A549 (cell line): Measurements from ENCODE around the gene HIVEP3. TPM values are rescaled to one million over a fixed set of nuclear protein-coding genes. Genes with fewer than 3 reads are reported as not detected.

Experiments used
- ATAC-seq, 2 experiments: fragments of 200-7000 bp in 1 of 2; fragments of >200 bp in 1 of 2; cut with Nextera tagmentation in 1 of 2; cut with Tn5 transposase in 1 of 2; 3 replicates each; pipeline versions ENCODE4 v1.8.0 to v1.9.1; 2018 to 2020; ENCODE audit warnings: mild to moderate bottlenecking in 1 of 2, moderate library complexity in 1 of 2
- CTCF ChIA-PET: fragments of 300-600 bp; sonication (Branson Sonifier 250); formaldehyde crosslinking; extraction: SDS; loops from one replicate; lab custom pipeline; 2021; ENCODE audit warnings: antibody characterized with exemption, inconsistent platforms; lab: Yijun Ruan, JAX
- POLR2A ChIA-PET: fragments of 350-600 bp; formaldehyde crosslinking; extraction: SDS; loops from one replicate; lab custom pipeline; 2021; ENCODE audit warnings: antibody characterized with exemption, inconsistent platforms; lab: Yijun Ruan, JAX
- DNase-seq, 2 experiments: peaks; one replicate each; pipeline versions ENCODE4 v3.0.0 to v3.0.0-alpha.2; 2011 to 2016; ENCODE audit warnings: low read depth in 1 of 2, low spot score in 1 of 2
- FAIRE-seq: peaks from 2 replicates; lab custom pipeline; 2011; peaks lifted over from hg19 to GRCh38; lab: Jason Lieb, UNC
- H3K27ac ChIP-seq, 2 experiments: fragments of >200 bp; sonication (Bioruptor Twin); formaldehyde crosslinking; 3 replicates each; pipeline ENCODE4 v1.5.1; 2016 to 2017
- H3K4me1 ChIP-seq: fragments of >200 bp; sonication (Bioruptor Twin); formaldehyde crosslinking; 3 replicates; pipeline ENCODE4 v1.6.1; 2016
- H3K4me2 ChIP-seq: fragments of >200 bp; sonication (Bioruptor Twin); formaldehyde crosslinking; 3 replicates; pipeline ENCODE4 v1.6.1; 2016
- H3K4me3 ChIP-seq: fragments of >200 bp; sonication (Bioruptor Twin); formaldehyde crosslinking; 3 replicates; pipeline ENCODE4 v1.5.1; 2016
- H3K9me3 ChIP-seq: fragments of >200 bp; sonication (Bioruptor Twin); formaldehyde crosslinking; 3 replicates; pipeline ENCODE4 v1.6.1; 2016
- BCL3 ChIP-seq: fragments of >200 bp; sonication (Bioruptor Twin); formaldehyde crosslinking; IDR thresholded peaks from 3 replicates; pipeline ENCODE4 v1.6.1; 2016
- BHLHE40 ChIP-seq: IDR thresholded peaks from 2 replicates; pipeline ENCODE4 v1.6.1; 2012; ENCODE audit warnings: low read depth, low read length, inconsistent platforms
- CEBPB ChIP-seq, 2 experiments: fragments of >200 bp in 1 of 2; sonication (Bioruptor Twin) in 1 of 2; formaldehyde crosslinking in 1 of 2; IDR thresholded peaks; 2 replicates each; pipeline ENCODE4 v1.6.1; 2012 to 2016
- CHD2 ChIP-seq: fragments of 150-350 bp; IDR thresholded peaks from 2 replicates; pipeline ENCODE4 v1.6.1; 2014; ENCODE audit warnings: low read length; ENCODE audit not compliant: partially characterized antibody
- CHD4 ChIP-seq: fragments of 200-600 bp; sonication (generic); IDR thresholded peaks from 2 replicates; pipeline ENCODE4 v1.6.1; 2016; ENCODE audit warnings: antibody characterized with exemption, mild to moderate bottlenecking, borderline replicate concordance
- EHF ChIP-seq: fragments of 250-450 bp; sonication (Bioruptor Pico); IDR thresholded peaks from 2 replicates; pipeline ENCODE4 v1.5.0; 2020; ENCODE audit warnings: mild to moderate bottlenecking
- HES2 ChIP-seq: fragments of >200 bp; sonication (Bioruptor Twin); formaldehyde crosslinking; IDR thresholded peaks from 2 replicates; pipeline ENCODE4 v1.6.1; 2016
- HOXB5 ChIP-seq: fragments of 250-450 bp; sonication (Bioruptor Pico); IDR thresholded peaks from 2 replicates; pipeline ENCODE4 v1.5.0; 2020; ENCODE audit warnings: mild to moderate bottlenecking, moderate library complexity
- MAX ChIP-seq: IDR thresholded peaks from 2 replicates; pipeline ENCODE4 v1.6.1; 2012
- MAZ ChIP-seq: fragments of 150-350 bp; IDR thresholded peaks from 2 replicates; pipeline ENCODE4 v1.6.1; 2014; ENCODE audit warnings: antibody characterized with exemption, low read depth, low read length, borderline replicate concordance
- NR3C1 ChIP-seq: fragments of >200 bp; sonication (Bioruptor Twin); formaldehyde crosslinking; IDR thresholded peaks from 3 replicates; pipeline ENCODE4 v1.6.1; 2017
- POLR2AphosphoS2 ChIP-seq: conservative IDR thresholded peaks from 2 replicates; pipeline ENCODE4 v1.6.1; 2012; ENCODE audit warnings: low read length, improper control_type of control experiment, inconsistent platforms
- SMC3 ChIP-seq: fragments of >200 bp; sonication (Bioruptor Twin); formaldehyde crosslinking; IDR thresholded peaks from 3 replicates; pipeline ENCODE4 v1.6.1; 2018; ENCODE audit warnings: inconsistent platforms
- WGBS: methylation state at CpG from one replicate; pipeline ENCODE4 v1.1.6; 2017; ENCODE audit errors: missing lambda C conversion rate; 5-methylcytosine and 5-hydroxymethylcytosine counted together
- polyA plus RNA-seq, 4 experiments: library from polyadenylated mRNA; depleted of rRNA in 3 of 4; stranded (reverse); fragments of >200 nt; fragmentation: RNase III in 1 of 4; extraction: RNeasy Plus Mini Kit Qiagen cat#74134 plus additional on column Dnase treatment in 1 of 4; gene quantifications; 2 replicates in 3 of 4; 3 replicates in 1 of 4; pipeline ENCODE4 v1.2.3, GENCODE V29; 2011 to 2017
- TF ChIP-seq, protein P1 (sequence below): fragments of >200 bp; sonication (Bioruptor Twin); formaldehyde crosslinking; IDR thresholded peaks from 3 replicates; pipeline ENCODE4 v1.5.1; 2016
- TF ChIP-seq, protein P2 (sequence below): IDR thresholded peaks from 2 replicates; pipeline ENCODE4 v1.6.1; 2012; ENCODE audit warnings: low read depth, borderline replicate concordance
- TF ChIP-seq, protein P3 (sequence below): IDR thresholded peaks from 2 replicates; pipeline ENCODE4 v1.6.1; 2012

HIVEP3 gene
- polyA plus RNA-seq, 2 of the 4 experiments (the other 2 are of a cell fraction) = 1.5 to 2.0 TPM

DNA sequence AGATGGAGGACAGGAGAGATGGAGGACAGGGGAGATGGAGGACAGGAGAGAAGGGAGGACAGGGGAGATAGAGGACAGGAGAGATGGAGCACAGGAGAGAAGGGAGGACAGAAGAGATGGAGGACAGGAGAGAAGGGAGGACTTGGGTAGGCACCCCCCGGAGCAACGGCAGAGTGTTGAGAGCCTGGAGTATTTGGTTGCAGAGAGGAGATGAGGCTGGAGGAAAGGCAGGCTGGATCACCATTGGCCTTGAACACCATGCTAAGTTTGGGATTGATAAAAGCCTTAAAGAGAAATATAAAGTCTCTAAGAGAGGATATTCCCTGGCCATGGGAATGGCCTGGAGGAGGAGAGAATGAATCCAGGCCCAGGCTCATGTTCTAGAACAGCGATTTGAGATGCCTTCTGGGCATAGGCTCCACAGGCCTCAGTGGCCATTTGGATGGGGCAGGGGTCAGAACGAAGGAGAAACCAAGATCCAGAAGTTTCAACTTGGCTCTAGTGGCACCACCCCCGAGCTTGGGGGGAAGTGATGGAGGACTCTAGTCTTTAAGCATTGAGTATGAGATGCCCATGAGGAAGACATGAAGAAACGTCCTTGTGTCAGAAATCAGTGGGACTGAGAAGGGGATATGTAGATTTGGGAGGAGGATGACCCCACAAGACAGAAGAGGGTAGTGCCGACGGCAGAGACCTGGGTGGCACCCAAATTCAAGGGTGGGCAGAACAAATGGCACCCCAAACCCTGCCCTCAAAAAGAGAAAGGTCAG lies 386.3 kb downstream of the HIVEP3 start:
- Histone ChIP-seq H3K4me1 (no peaks in the 10 kb centered on the region), H3K9me3 (no peaks in the 10 kb centered on the region), H3K4me3 (no peak overlapping the region), H3K4me2 (no peak overlapping the region), H3K27ac (no peak overlapping the region)
- DNase-seq = no peak
- no peak for FAIRE-seq
- ChIA-PET POLR2A (no interaction called here), CTCF (interaction anchor here (1.3 kb wide), 2 partner anchors 16 to 40 kb away, joined by 3 to 5 read pairs; no protein-coding TSS in a partner anchor)
- no peak for ATAC-seq
- 9% methylated on average over 8 of the region's 8 CpGs for WGBS
- TF ChIP-seq NR3C1 (no peak), POLR2AphosphoS2 (no peak)
- TF ChIP-seq, protein P1, sequence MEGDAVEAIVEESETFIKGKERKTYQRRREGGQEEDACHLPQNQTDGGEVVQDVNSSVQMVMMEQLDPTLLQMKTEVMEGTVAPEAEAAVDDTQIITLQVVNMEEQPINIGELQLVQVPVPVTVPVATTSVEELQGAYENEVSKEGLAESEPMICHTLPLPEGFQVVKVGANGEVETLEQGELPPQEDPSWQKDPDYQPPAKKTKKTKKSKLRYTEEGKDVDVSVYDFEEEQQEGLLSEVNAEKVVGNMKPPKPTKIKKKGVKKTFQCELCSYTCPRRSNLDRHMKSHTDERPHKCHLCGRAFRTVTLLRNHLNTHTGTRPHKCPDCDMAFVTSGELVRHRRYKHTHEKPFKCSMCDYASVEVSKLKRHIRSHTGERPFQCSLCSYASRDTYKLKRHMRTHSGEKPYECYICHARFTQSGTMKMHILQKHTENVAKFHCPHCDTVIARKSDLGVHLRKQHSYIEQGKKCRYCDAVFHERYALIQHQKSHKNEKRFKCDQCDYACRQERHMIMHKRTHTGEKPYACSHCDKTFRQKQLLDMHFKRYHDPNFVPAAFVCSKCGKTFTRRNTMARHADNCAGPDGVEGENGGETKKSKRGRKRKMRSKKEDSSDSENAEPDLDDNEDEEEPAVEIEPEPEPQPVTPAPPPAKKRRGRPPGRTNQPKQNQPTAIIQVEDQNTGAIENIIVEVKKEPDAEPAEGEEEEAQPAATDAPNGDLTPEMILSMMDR = no peak

DNA sequence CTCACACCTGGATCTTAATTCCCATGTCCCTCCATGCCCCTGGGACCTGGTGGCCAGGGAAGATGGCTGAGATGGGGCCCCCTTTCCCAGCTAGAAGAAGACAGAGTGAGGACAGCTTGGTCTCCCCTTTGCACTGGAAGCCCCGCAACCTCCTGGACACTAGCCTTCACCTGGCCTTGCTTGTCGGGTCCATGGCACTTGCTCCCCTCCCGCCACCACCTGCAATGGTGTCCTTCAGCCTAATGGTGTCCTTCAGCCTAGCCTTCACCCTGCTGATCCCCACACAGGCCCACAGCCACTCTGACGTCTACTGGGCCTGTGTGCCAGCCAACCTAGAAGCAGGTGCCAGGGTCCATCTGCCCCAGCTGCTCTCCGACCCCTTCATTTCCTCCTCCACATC lies 388.3 kb downstream of the HIVEP3 start:
- Histone ChIP-seq H3K27ac (no peak overlapping the region), H3K4me1 (no peaks in the 10 kb centered on the region), H3K4me3 (no peak overlapping the region), H3K9me3 (no peaks in the 10 kb centered on the region), H3K4me2 (no peak overlapping the region)
- no peak for FAIRE-seq
- CTCF ChIA-PET = no interaction called here
- POLR2A ChIA-PET = no interaction called here
- TF ChIP-seq, protein P1 = no peak
- TF ChIP-seq CEBPB (IDR thresholded peaks at IDR 0.05) (no peak), BHLHE40 (no peak), SMC3 (no peak), BCL3 (no peak), CHD4 (no peak), HES2 (no peak), MAX (no peak), HOXB5 (CRISPR knock-in tag) (no peak), CHD2 (no peak), MAZ (no peak), EHF (CRISPR knock-in tag) (no peak), POLR2AphosphoS2 (no peak)
- TF ChIP-seq, protein P2, sequence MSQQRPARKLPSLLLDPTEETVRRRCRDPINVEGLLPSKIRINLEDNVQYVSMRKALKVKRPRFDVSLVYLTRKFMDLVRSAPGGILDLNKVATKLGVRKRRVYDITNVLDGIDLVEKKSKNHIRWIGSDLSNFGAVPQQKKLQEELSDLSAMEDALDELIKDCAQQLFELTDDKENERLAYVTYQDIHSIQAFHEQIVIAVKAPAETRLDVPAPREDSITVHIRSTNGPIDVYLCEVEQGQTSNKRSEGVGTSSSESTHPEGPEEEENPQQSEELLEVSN = no peak
- TF ChIP-seq, protein P3, sequence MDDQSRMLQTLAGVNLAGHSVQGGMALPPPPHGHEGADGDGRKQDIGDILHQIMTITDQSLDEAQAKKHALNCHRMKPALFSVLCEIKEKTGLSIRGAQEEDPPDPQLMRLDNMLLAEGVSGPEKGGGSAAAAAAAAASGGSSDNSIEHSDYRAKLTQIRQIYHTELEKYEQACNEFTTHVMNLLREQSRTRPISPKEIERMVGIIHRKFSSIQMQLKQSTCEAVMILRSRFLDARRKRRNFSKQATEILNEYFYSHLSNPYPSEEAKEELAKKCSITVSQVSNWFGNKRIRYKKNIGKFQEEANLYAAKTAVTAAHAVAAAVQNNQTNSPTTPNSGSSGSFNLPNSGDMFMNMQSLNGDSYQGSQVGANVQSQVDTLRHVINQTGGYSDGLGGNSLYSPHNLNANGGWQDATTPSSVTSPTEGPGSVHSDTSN = no peak
- WGBS = 45% methylated on average over 5 of the region's 5 CpGs
- DNase-seq = no peak
- ATAC-seq = no peak
